AG08395 (cell line): ENCODE measurements around the gene PIK3C2G.
A peak's percentile ranks its signal among the peaks of the same experiment; 100 is the strongest.

Source experiments
- DNase-seq: peaks from one replicate; pipeline ENCODE4 v3.0.0; 2012; ENCODE audit warnings: mixed read lengths, low spot score

The PIK3C2G gene

DNA sequence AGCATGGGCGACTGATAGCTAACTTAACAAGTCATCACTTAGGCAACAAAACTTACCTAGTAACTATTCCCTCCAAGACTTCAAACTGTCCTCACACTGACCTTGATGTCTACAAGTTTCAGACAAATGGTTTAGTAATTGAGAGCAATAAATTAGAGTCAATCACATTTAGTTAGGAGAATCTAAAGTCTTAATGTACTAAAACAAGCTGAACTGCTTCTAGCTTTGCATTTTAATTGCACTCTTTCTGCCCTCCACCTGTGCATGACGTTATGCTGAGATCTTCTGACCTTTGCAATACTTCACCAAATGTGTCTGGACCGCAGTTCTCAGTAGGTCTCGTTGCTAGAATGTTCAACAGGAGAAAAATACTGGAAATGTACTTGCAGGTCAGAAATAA, 158.0 kb downstream of the PIK3C2G start:
- DNase-seq, result no peak

GRCh38 chr12:18421867-18422266, 160.5 kb downstream of the PIK3C2G start:
- DNase-seq, result peak; percentile 12

GRCh38 chr12:18422871-18423270, 161.6 kb downstream of the PIK3C2G start:
- DNase-seq, result peak; percentile 39

DNA sequence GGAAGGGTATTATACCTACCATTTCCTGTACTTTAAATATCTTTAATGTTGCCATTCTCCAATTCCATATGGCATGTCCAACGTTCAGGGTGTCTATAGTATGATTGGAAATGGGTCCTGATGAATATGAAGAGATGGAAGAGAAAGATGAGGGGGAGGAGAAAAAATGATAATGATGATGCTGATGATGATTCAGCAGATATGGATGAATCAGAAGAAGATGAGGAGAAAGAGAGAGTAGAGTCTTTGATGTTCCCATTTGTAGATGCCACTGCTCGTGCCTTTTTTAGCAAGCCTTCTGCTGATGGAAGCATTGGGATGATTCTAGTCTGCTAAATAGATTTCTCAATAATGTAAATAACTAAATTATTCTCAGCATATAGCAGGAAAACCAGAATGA, 163.5 kb downstream of the PIK3C2G start:
- no peak for DNase-seq

DNA sequence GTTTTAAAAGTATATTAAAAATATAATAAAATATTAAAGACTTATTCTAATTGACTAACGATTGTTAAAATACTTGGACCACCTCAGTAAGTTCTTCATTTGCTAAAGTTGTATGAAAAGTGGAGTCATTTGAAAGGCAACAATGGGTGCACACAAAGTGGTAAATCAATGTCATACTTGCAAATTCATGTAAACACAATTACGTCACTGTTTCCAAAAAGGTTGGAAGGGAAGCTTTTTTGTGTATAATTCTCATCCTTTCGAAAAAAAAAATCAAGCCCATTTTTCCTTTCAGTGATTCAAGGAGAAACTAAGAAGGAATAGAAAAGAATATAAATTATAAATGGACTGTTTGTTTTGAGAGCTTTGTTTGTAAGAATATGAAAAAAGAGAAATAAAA, 166.2 kb downstream of the PIK3C2G start:
- no peak for DNase-seq

GRCh38 chr12:18428416-18428815, 167.1 kb downstream of the PIK3C2G start:
- no peak for DNase-seq

GRCh38 chr12:18429366-18429765, 168.0 kb downstream of the PIK3C2G start:
- DNase-seq, result no peak

GRCh38 chr12:18430425-18431048, 169.2 kb downstream of the PIK3C2G start:
- DNase-seq, result peak; percentile 62

GRCh38 chr12:18431771-18432170, 170.5 kb downstream of the PIK3C2G start:
- DNase-seq, result no peak

DNA sequence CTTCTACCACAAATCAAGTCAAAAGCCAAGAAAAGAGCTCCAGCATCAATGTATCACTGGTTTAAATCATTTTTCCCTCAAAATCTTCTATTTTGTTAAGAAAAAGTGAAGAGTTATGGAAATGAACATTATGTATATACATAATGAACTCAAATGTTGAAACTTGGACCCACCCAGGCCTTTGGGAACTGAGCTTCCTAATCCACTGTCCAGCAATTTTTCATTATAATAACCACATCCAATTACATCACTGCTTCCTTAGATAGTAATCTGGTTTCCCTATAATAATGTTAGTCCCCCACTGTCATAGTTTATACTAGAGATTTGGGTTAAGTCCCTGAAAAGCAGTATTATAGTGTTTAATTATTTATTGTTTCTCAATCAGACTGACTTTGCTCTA, 170.9 kb downstream of the PIK3C2G start:
- no peak for DNase-seq

GRCh38 chr12:18436170-18436569, 174.9 kb downstream of the PIK3C2G start:
- no peak for DNase-seq

DNA sequence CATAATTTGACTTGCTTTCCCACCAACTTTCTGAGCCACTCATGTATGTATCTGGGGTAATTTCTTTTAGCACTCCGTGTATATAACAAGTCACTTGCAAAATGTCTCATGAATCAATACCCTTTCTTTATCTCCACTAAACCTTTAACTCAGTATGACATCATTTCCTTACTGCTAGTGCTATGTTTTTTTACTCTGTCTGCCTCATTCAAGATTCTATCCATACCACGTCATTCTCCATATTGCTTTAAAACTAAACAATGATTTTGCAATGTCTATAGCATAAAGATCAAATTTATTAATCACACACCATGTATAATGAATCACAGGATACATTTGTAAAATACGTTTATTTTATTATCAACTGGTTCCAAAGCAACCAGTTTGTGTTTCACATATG, 178.2 kb downstream of the PIK3C2G start:
- no peak for DNase-seq

- DNase-seq, result no peak
Measured at GRCh38 chr12:18443768-18444437, 182.6 kb downstream of the PIK3C2G start.

- no peak for DNase-seq
Measured at GRCh38 chr12:18446061-18446644, 184.8 kb downstream of the PIK3C2G start.

GRCh38 chr12:18454330-18454729, 193.0 kb downstream of the PIK3C2G start:
- no peak for DNase-seq

DNA sequence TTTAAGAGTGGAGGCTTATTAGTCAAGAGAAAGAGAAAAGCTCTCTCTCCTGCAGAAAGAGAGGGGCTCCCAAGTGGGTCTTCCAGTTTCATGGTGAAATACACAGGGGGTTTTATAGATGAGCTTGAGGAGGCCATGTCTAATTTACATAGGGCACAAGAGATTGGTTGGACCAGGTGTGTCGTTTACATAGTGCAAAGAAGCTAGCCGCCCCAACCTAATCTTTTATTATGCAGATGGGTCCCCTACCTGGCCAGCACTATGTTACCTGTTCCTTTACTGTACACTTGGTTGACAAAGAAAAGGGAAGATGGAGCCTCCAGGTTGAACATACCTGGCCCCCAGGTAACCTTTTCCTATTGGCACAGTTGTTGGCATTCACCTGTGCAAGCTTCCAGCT, 195.0 kb downstream of the PIK3C2G start:
- no peak for DNase-seq

DNA sequence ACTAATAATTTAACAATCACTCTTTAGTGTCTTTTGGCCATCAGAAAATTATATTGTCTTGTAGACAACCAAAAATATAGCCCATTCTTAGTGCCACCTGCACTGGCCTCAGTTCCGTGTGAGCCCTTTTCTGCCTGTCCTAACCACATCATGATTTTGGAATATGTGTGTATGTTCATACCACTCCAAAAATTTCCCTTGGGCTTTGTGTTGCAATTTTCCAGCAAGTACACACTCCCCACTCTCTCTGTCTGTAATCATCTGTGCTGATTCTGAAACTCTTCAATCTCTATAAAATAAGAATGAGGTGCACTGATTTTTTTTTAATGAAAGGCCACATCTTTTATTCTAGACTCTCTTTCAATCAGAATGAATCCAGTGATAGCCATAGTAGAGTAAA, 196.0 kb downstream of the PIK3C2G start:
- DNase-seq, result no peak

DNA sequence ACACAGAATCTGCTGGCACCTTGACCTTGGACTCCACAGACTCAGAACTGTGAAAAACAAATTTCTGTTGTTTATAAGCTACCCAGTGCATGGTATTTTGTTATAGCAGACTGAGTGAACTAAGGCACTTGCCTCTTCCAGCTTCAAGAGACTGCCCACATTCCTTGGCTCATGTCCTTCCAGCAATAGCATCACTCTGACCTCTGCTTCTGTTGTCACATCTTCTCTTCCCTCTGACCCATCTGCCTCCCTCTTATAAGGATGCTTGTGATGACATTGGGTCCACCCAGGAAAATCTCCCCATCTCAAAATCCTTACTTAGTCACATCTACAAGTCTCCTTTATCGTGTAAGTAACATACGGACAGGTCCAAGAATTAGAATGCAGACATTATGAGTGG, 200.4 kb downstream of the PIK3C2G start:
- peak; percentile 5 for DNase-seq

GRCh38 chr12:18462442-18462841, 201.1 kb downstream of the PIK3C2G start:
- DNase-seq, result peak; percentile 63

DNA sequence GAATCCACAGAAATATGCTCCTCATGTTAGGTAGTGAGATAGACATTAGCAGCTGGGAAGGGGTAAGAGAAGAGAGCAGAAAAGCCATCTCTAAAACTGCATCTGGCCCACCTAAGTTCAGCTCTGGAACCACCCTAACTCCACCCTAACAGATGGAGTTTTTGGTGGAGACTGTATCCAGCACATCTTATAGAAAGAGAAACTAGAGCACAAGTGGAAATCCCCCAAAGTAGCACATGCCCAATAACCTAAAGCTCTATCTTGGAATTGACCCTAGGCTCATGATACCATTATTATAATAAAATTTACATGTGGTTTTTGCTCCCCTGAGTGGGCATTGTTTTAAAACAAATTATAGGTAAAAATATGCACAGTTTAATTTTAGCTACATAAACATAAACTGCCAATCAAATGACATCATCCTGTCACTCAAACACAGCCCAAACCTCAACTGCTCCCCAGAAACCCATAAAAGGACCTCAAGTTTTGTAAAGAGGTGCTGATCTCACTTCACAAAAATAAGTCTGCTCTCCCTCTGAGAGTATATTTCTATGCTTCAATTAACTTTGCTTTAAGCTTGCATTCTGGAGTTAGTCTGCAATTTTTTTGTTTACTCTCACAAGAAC, 206.4 kb downstream of the PIK3C2G start:
- no peak for DNase-seq

DNA sequence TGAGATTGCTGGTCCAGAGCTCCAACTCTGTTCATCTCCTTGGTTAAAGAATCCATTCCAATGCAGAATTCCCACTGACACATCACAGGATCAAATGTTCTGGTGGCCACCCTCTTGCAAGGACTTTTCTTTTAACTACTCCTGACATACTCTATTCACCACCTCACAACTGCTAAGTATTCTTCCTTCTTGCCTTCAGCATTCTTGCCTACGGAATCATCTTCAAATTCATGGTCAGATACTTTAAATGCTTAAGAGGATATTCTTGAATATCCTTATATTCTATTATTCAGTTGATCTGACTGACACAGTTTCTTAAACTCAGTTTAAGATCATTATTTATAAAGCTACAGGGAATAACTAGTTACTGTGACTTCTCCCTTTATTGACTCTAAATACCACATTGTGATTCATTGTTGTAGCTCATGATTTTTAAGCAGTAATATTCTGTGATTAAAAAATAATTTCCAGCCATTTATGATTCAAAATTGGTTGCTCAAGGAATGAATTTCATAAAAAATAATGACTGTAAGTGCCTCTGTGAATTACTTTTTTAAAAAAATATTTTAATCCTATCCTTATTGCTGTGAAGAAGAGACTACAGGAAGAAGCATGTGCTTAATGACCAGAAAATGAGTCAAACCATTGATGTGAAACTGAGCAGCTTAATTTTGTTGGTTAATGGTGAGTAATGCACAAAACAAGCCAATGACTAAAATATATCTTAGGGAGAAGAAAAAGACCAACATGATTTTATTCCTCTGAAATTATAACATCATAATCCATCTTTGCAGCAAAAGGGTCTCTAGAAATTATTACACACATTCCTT, 207.1 kb downstream of the PIK3C2G start:
- peak; percentile 59 for DNase-seq

GRCh38 chr12:18470251-18470650, 208.9 kb downstream of the PIK3C2G start:
- no peak for DNase-seq
